ENCODE measurements around the gene LDHB.

DNA sequence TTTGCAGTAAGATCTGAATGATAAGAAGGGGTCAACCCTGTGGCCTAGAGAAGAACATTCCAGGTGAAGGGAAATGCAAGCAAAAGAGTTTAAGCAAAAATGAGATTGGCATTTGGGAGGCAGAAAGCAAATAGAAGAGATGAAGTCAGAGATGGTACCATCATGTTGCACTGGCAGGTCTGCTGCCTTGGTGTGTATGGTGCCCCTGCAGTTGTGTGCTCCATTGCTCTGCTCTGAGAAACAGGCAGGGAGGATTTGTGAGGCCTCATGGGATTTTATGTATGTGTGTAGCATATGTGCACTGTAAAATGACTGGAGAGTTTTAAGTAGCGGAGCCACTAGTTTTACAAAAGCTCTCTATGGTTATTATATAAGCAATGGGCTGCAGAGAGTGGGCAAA lies 6.6 kb downstream of the LDHB start:
- TF ChIP-seq MXI1 (IDR thresholded peaks at IDR 0.05; ENCODE audit: low read depth, low read length) (no peak), NRF1 (conservative IDR thresholded peaks at IDR 0.05; ENCODE audit: low read depth, low read length) (no peak), POLR2A (IDR thresholded peaks at IDR 0.05; ENCODE audit: low read depth, low read length) (peak; percentile 40; the same call in 1 of the 2 replicates), HDAC6 (IDR thresholded peaks at IDR 0.05; ENCODE audit: unreplicated experiment) (no peak)
- TF ChIP-seq, protein P1, sequence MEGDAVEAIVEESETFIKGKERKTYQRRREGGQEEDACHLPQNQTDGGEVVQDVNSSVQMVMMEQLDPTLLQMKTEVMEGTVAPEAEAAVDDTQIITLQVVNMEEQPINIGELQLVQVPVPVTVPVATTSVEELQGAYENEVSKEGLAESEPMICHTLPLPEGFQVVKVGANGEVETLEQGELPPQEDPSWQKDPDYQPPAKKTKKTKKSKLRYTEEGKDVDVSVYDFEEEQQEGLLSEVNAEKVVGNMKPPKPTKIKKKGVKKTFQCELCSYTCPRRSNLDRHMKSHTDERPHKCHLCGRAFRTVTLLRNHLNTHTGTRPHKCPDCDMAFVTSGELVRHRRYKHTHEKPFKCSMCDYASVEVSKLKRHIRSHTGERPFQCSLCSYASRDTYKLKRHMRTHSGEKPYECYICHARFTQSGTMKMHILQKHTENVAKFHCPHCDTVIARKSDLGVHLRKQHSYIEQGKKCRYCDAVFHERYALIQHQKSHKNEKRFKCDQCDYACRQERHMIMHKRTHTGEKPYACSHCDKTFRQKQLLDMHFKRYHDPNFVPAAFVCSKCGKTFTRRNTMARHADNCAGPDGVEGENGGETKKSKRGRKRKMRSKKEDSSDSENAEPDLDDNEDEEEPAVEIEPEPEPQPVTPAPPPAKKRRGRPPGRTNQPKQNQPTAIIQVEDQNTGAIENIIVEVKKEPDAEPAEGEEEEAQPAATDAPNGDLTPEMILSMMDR (IDR thresholded peaks at IDR 0.05 in 2 of 3, conservative IDR thresholded peaks at IDR 0.05 in 1 of 3; ENCODE audit: control insufficient read depth in 2 of 3, extremely low read depth in 1 of 3, insufficient read depth in 1 of 3, low read depth in 3 of 3, low read length in 3 of 3), result no peak
- TF ChIP-seq, protein P2, sequence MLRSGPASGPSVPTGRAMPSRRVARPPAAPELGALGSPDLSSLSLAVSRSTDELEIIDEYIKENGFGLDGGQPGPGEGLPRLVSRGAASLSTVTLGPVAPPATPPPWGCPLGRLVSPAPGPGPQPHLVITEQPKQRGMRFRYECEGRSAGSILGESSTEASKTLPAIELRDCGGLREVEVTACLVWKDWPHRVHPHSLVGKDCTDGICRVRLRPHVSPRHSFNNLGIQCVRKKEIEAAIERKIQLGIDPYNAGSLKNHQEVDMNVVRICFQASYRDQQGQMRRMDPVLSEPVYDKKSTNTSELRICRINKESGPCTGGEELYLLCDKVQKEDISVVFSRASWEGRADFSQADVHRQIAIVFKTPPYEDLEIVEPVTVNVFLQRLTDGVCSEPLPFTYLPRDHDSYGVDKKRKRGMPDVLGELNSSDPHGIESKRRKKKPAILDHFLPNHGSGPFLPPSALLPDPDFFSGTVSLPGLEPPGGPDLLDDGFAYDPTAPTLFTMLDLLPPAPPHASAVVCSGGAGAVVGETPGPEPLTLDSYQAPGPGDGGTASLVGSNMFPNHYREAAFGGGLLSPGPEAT (IDR thresholded peaks at IDR 0.05; ENCODE audit: low read depth), result no peak
